Keratinocyte (primary cell): Measurements from ENCODE around the gene PHF3. TPM values are rescaled to one million over a fixed set of nuclear protein-coding genes. Genes with fewer than 3 reads are reported as not detected.

Experiments used
- DNase-seq: peaks from one replicate; pipeline ENCODE4 v3.0.0-alpha.2; 2011; ENCODE audit warnings: low read depth, missing footprints, low spot score
- FAIRE-seq: peaks from 2 replicates; lab custom pipeline; 2011; peaks lifted over from hg19 to GRCh38; lab: Jason Lieb, UNC
- H2AFZ ChIP-seq: 2 replicates; pipeline ENCODE4 v1.6.0; 2012; ENCODE audit warnings: low read length, control low read depth, inconsistent platforms; ENCODE audit not compliant: control insufficient read depth
- H3K27ac ChIP-seq: 2 replicates; pipeline ENCODE4 v1.5.1; 2011; ENCODE audit warnings: low read length; ENCODE audit not compliant: control insufficient read depth, insufficient read depth
- H3K27me3 ChIP-seq: 3 replicates; pipeline ENCODE4 v1.6.0; 2011; ENCODE audit warnings: low read length; ENCODE audit not compliant: control insufficient read depth, insufficient read depth; ENCODE audit errors: extremely low read depth
- H3K36me3 ChIP-seq, 2 experiments: 2 replicates in 1 of 2; 3 replicates in 1 of 2; pipeline ENCODE4 v1.5.1; 2011; ENCODE audit warnings: low read length in 2 of 2, mild to moderate bottlenecking in 1 of 2; ENCODE audit not compliant: control insufficient read depth in 2 of 2, insufficient read depth in 2 of 2; ENCODE audit errors: extremely low read depth in 1 of 2
- H3K4me1 ChIP-seq: 3 replicates; pipeline ENCODE4 v1.5.1; 2011; ENCODE audit warnings: low read length; ENCODE audit not compliant: control insufficient read depth, insufficient read depth; ENCODE audit errors: extremely low read depth
- H3K4me2 ChIP-seq: 3 replicates; pipeline ENCODE4 v1.6.0; 2011; ENCODE audit warnings: low read depth, low read length; ENCODE audit not compliant: control insufficient read depth, insufficient read depth; ENCODE audit errors: extremely low read depth
- H3K4me3 ChIP-seq, 3 experiments: fragments of 200-600 bp in 1 of 3; sonication (generic) in 1 of 3; 2 replicates in 2 of 3; 3 replicates in 1 of 3; pipeline ENCODE4 v1.5.1; 2011 to 2016; ENCODE audit warnings: low read length in 3 of 3, mild to moderate bottlenecking in 3 of 3, control low read depth in 2 of 3, inconsistent platforms in 1 of 3, low read depth in 1 of 3, mixed read lengths in 1 of 3, mixed run types in 1 of 3, moderate library complexity in 1 of 3; ENCODE audit not compliant: control insufficient read depth in 2 of 3, insufficient read depth in 2 of 3; ENCODE audit errors: extremely low read depth in 1 of 3
- H3K79me2 ChIP-seq: 2 replicates; pipeline ENCODE4 v1.6.0; 2012; ENCODE audit warnings: low read length; ENCODE audit not compliant: control insufficient read depth, insufficient read depth
- H3K9ac ChIP-seq: 3 replicates; pipeline ENCODE4 v1.6.0; 2011; ENCODE audit warnings: low read length; ENCODE audit not compliant: control insufficient read depth, insufficient read depth; ENCODE audit errors: extremely low read depth
- H3K9me1 ChIP-seq: 3 replicates; pipeline ENCODE4 v1.6.0; 2011; ENCODE audit warnings: low read length; ENCODE audit not compliant: control insufficient read depth, insufficient read depth; ENCODE audit errors: extremely low read depth
- H3K9me3 ChIP-seq: 2 replicates; pipeline ENCODE4 v1.5.1; 2012; ENCODE audit warnings: low read depth, low read length; ENCODE audit not compliant: control insufficient read depth
- H4K20me1 ChIP-seq: 3 replicates; pipeline ENCODE4 v1.6.0; 2011; ENCODE audit warnings: low read length; ENCODE audit not compliant: control insufficient read depth, insufficient read depth; ENCODE audit errors: extremely low read depth
- EZH2 ChIP-seq: IDR thresholded peaks from one replicate; pipeline ENCODE4 v1.6.1; 2012; ENCODE audit warnings: inconsistent platforms, mild to moderate bottlenecking, low read length, moderate library complexity
- dilution Hi-C: fragments of 300-500 bp; cut with MboI; formaldehyde crosslinking; loops from one replicate; pipeline ENCODE4 v1.7.0; 2020; ENCODE audit warnings: low sequenced_read_pairs; ENCODE audit not compliant: extremely low pct_ligation_motif_present
- polyA plus RNA-seq, 5 experiments: library from polyadenylated mRNA; depleted of rRNA in 3 of 5; stranded (reverse) in 3 of 5; stranded (forward) in 1 of 5; unstranded in 1 of 5; fragments of >200 nt; gene quantifications; 1 replicate in 1 of 5; 2 replicates in 3 of 5; 3 replicates in 1 of 5; pipeline versions ENCODE4 v1.2.1 to v1.2.3, GENCODE V29; 2011 to 2012; ENCODE audit warnings: missing spikeins in 2 of 5, low read depth in 1 of 5, low replicate concordance in 1 of 5
- TF ChIP-seq, protein P1 (sequence below), 3 experiments: IDR thresholded peaks in 1 of 3; conservative IDR thresholded peaks in 1 of 3; optimal IDR thresholded peaks in 1 of 3; 2 replicates in 2 of 3; 3 replicates in 1 of 3; pipeline versions ENCODE3 to v1.5.1; 2011; ENCODE audit warnings: low read length in 3 of 3, mild to moderate bottlenecking in 3 of 3, moderate library complexity in 2 of 3, control low read depth in 1 of 3, inconsistent platforms in 1 of 3; ENCODE audit not compliant: insufficient read depth in 2 of 3; ENCODE audit errors: extremely low read depth in 1 of 3

Gene PHF3
- polyA plus RNA-seq, 1 donor (not counting 4 experiments of a cell fraction or from before 2014, with no cell fraction given): 13.7 TPM

GRCh38 chr6:63689421-63689820 is 53.8 kb downstream of the PHF3 start:
- no peak for DNase-seq
- no peaks in the 10 kb centered on the region for H3K79me2 ChIP-seq
- no peaks in the 10 kb centered on the region for H4K20me1 ChIP-seq
- dilution Hi-C loops: no loop called here
- H3K4me2 ChIP-seq: no peak overlapping the region
- no peaks in the 10 kb centered on the region for H3K4me1 ChIP-seq
- no peak for TF ChIP-seq EZH2
- TF ChIP-seq, protein P1, sequence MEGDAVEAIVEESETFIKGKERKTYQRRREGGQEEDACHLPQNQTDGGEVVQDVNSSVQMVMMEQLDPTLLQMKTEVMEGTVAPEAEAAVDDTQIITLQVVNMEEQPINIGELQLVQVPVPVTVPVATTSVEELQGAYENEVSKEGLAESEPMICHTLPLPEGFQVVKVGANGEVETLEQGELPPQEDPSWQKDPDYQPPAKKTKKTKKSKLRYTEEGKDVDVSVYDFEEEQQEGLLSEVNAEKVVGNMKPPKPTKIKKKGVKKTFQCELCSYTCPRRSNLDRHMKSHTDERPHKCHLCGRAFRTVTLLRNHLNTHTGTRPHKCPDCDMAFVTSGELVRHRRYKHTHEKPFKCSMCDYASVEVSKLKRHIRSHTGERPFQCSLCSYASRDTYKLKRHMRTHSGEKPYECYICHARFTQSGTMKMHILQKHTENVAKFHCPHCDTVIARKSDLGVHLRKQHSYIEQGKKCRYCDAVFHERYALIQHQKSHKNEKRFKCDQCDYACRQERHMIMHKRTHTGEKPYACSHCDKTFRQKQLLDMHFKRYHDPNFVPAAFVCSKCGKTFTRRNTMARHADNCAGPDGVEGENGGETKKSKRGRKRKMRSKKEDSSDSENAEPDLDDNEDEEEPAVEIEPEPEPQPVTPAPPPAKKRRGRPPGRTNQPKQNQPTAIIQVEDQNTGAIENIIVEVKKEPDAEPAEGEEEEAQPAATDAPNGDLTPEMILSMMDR (optimal IDR thresholded peaks at IDR 0.05 in 1 of 3, IDR thresholded peaks at IDR 0.05 in 1 of 3, conservative IDR thresholded peaks at IDR 0.05 in 1 of 3; ENCODE audit: extremely low read depth in 1 of 3, insufficient read depth in 2 of 3, low read length in 3 of 3): no peak
- no peak overlapping the region for H3K9ac ChIP-seq
- H2AFZ ChIP-seq: no peak overlapping the region
- no peaks in the 10 kb centered on the region for H3K9me1 ChIP-seq
- H3K27me3 ChIP-seq: no peaks in the 10 kb centered on the region
- peaks cover 0 to 3% of the 10 kb centered on the region in 2 experiments for H3K36me3 ChIP-seq
- H3K27ac ChIP-seq: no peak overlapping the region
- no peak for FAIRE-seq
- H3K4me3 ChIP-seq: no peak overlapping the region
- no peaks in the 10 kb centered on the region for H3K9me3 ChIP-seq

GRCh38 chr6:63690221-63690620 is 54.6 kb downstream of the PHF3 start:
- Histone ChIP-seq H3K9me3 (no peaks in the 10 kb centered on the region), H3K4me1 (no peaks in the 10 kb centered on the region), H3K4me2 (no peak overlapping the region), H3K27ac (no peak overlapping the region), H3K79me2 (no peaks in the 10 kb centered on the region), H3K9me1 (no peaks in the 10 kb centered on the region), H3K9ac (no peak overlapping the region), H3K4me3 (no peak overlapping the region), H2AFZ (no peak overlapping the region), H3K27me3 (no peaks in the 10 kb centered on the region), H3K36me3 (peaks cover 0 to 3% of the 10 kb centered on the region in 2 experiments), H4K20me1 (no peaks in the 10 kb centered on the region)
- DNase-seq: no peak
- TF ChIP-seq, protein P1 (optimal IDR thresholded peaks at IDR 0.05 in 1 of 3, IDR thresholded peaks at IDR 0.05 in 1 of 3, conservative IDR thresholded peaks at IDR 0.05 in 1 of 3; ENCODE audit: extremely low read depth in 1 of 3, insufficient read depth in 2 of 3, low read length in 3 of 3): no peak
- TF ChIP-seq EZH2: no peak
- dilution Hi-C loops: no loop called here
- no peak for FAIRE-seq
